Astrocyte (in vitro differentiated cells and primary cell): ENCODE measurements around the gene TULP4. TPM values are rescaled to one million over a fixed set of nuclear protein-coding genes. Genes with fewer than 3 reads are reported as not detected.

Source experiments
- DNase-seq: peaks from one replicate; pipeline ENCODE4 v3.0.0-alpha.2; 2010; ENCODE audit warnings: low read depth
- FAIRE-seq: peaks from 2 replicates; lab custom pipeline; 2011; peaks lifted over from hg19 to GRCh38; lab: Jason Lieb, UNC
- H2AFZ ChIP-seq: 2 replicates; pipeline ENCODE4 v1.6.0; 2012; ENCODE audit warnings: low read depth, low read length, inconsistent platforms
- H3K27ac ChIP-seq: 2 replicates; pipeline ENCODE4 v1.5.1; 2011; ENCODE audit warnings: low read depth, low read length, inconsistent platforms
- H3K27me3 ChIP-seq: 2 replicates; pipeline ENCODE4 v1.6.0; 2011; ENCODE audit warnings: low read length, inconsistent platforms; ENCODE audit not compliant: insufficient read depth
- H3K36me3 ChIP-seq: 2 replicates; pipeline ENCODE4 v1.5.1; 2011; ENCODE audit warnings: low read length, inconsistent platforms; ENCODE audit not compliant: insufficient read depth
- H3K4me1 ChIP-seq: 2 replicates; pipeline ENCODE4 v1.5.1; 2011; ENCODE audit warnings: low read length, inconsistent platforms; ENCODE audit not compliant: insufficient read depth
- H3K4me2 ChIP-seq: 2 replicates; pipeline ENCODE4 v1.6.0; 2012; ENCODE audit warnings: low read length, inconsistent platforms
- H3K4me3 ChIP-seq: 2 replicates; pipeline ENCODE4 v1.5.1; 2011; ENCODE audit warnings: low read depth, mild to moderate bottlenecking, low read length, inconsistent platforms; ENCODE audit not compliant: insufficient read depth
- H3K79me2 ChIP-seq: 2 replicates; pipeline ENCODE4 v1.6.0; 2012; ENCODE audit warnings: mild to moderate bottlenecking, low read length, inconsistent platforms; ENCODE audit not compliant: insufficient read depth
- H3K9ac ChIP-seq: 2 replicates; pipeline ENCODE4 v1.6.0; 2012; ENCODE audit warnings: mild to moderate bottlenecking, low read length, inconsistent platforms
- H3K9me3 ChIP-seq: 2 replicates; pipeline ENCODE4 v1.5.1; 2012; ENCODE audit warnings: low read depth, mild to moderate bottlenecking, low read length, inconsistent platforms; ENCODE audit not compliant: insufficient read depth
- H4K20me1 ChIP-seq: 2 replicates; pipeline ENCODE4 v1.6.0; 2012; ENCODE audit warnings: low read length, inconsistent platforms; ENCODE audit not compliant: insufficient read depth
- H3K27ac Mint-ChIP-seq: one replicate; pipeline ENCODE4 v1.8.0; 2021; ENCODE audit warnings: mild to moderate bottlenecking, mixed read lengths; ENCODE audit not compliant: unreplicated experiment
- H3K27me3 Mint-ChIP-seq: one replicate; pipeline ENCODE4 v1.8.0; 2021; ENCODE audit warnings: low read depth, mixed read lengths; ENCODE audit not compliant: unreplicated experiment
- H3K36me3 Mint-ChIP-seq: one replicate; pipeline ENCODE4 v1.8.0; 2021; ENCODE audit warnings: low read depth, mixed read lengths; ENCODE audit not compliant: unreplicated experiment
- H3K4me1 Mint-ChIP-seq: one replicate; pipeline ENCODE4 v1.8.0; 2021; ENCODE audit warnings: low read depth, mixed read lengths; ENCODE audit not compliant: unreplicated experiment
- H3K4me3 Mint-ChIP-seq: one replicate; pipeline ENCODE4 v1.8.0; 2021; ENCODE audit warnings: mild to moderate bottlenecking, moderate library complexity, mixed read lengths; ENCODE audit not compliant: unreplicated experiment
- H3K9me3 Mint-ChIP-seq: one replicate; pipeline ENCODE4 v1.8.0; 2021; ENCODE audit warnings: mild to moderate bottlenecking, mixed read lengths; ENCODE audit not compliant: unreplicated experiment
- EZH2 ChIP-seq: IDR thresholded peaks from 2 replicates; pipeline ENCODE4 v1.6.1; 2012; ENCODE audit warnings: mild to moderate bottlenecking, low read length, inconsistent platforms; ENCODE audit not compliant: insufficient read depth
- total RNA-seq: library from RNA; stranded (reverse); gene quantifications from 2 replicates; pipeline ENCODE4 v1.2.1, GENCODE V29; 2021
- TF ChIP-seq, protein P1 (sequence below): IDR thresholded peaks from 2 replicates; pipeline ENCODE4 v1.5.1; 2011; ENCODE audit warnings: low read depth, mild to moderate bottlenecking, inconsistent platforms, low read length, moderate library complexity; ENCODE audit not compliant: insufficient read depth

TULP4 gene
- total RNA-seq, 1 donor from 2014 or later, result 91.2 TPM

DNA sequence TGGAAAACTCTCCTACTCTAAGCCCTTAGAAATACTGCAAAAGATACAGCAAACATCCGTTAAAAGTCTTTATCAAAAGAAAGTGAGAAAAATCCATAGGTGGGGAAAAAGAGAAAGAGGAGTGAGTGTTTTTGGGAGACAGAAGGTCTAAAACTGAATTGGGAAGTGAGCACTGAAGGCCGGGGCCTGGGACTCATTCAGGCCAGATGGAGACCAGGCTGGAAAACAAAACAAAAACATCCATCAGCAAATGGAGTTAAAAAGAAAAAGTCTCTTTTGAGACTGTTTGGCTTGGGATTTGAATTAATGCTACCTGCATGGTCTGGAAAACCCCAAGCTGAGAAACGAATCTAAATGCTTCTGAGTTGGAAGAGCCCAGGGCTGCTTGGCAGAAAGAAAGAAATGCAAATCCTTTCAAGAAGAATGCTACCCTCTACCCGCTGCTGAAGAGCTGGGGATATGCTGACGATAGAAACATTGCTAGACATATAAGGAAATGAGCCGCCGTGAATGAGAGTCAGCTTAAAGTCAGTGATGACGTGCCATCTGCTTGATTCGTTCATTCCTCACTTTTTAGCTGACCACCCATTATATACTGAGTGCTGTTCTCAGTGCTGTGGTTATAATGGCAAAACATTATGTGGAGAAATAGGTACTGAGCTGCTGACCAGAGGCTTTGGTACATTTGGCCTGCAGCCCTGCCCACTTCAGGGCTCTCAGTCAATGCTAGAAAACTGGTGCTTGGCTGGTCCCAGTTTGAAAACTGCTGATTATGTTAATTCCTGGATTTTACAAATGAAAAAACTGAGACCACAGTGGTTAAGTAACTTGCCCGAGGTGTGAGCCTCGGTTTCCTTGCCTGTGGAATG is 28.0 kb upstream of the TULP4 start:
- peak overlapping the region; percentile 8 for H3K4me3 Mint-ChIP-seq
- H3K36me3 Mint-ChIP-seq, result peaks cover 3% of the 10 kb centered on the region
- Histone ChIP-seq H3K9ac (peak overlapping the region; percentile 74), H3K27ac (peak overlapping the region; percentile 76), H3K27me3 (no peaks in the 10 kb centered on the region), H3K4me3 (peak overlapping the region; percentile 35), H3K79me2 (peaks cover 47% of the 10 kb centered on the region), H3K4me2 (peak overlapping the region; percentile 79), H4K20me1 (peaks cover 6% of the 10 kb centered on the region), H2AFZ (peak overlapping the region; percentile 26), H3K9me3 (no peaks in the 10 kb centered on the region), H3K4me1 (peaks cover 34% of the 10 kb centered on the region), H3K36me3 (no peaks in the 10 kb centered on the region)
- peak overlapping the region; percentile 95 for H3K27ac Mint-ChIP-seq
- H3K27me3 Mint-ChIP-seq, result no peaks in the 10 kb centered on the region
- peaks cover 38% of the 10 kb centered on the region for H3K4me1 Mint-ChIP-seq
- DNase-seq (peak; percentile 96), FAIRE-seq (peak; percentile 47)
- no peak for TF ChIP-seq EZH2
- TF ChIP-seq, protein P1, sequence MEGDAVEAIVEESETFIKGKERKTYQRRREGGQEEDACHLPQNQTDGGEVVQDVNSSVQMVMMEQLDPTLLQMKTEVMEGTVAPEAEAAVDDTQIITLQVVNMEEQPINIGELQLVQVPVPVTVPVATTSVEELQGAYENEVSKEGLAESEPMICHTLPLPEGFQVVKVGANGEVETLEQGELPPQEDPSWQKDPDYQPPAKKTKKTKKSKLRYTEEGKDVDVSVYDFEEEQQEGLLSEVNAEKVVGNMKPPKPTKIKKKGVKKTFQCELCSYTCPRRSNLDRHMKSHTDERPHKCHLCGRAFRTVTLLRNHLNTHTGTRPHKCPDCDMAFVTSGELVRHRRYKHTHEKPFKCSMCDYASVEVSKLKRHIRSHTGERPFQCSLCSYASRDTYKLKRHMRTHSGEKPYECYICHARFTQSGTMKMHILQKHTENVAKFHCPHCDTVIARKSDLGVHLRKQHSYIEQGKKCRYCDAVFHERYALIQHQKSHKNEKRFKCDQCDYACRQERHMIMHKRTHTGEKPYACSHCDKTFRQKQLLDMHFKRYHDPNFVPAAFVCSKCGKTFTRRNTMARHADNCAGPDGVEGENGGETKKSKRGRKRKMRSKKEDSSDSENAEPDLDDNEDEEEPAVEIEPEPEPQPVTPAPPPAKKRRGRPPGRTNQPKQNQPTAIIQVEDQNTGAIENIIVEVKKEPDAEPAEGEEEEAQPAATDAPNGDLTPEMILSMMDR, result no peak
- H3K9me3 Mint-ChIP-seq, result no peaks in the 10 kb centered on the region

- Histone ChIP-seq H3K27me3 (no peaks in the 10 kb centered on the region), H3K9me3 (no peaks in the 10 kb centered on the region), H3K4me3 (peak overlapping the region; percentile 35), H3K4me2 (peak overlapping the region; percentile 79), H2AFZ (peak overlapping the region; percentile 6), H3K27ac (peak overlapping the region; percentile 76), H3K9ac (peak overlapping the region; percentile 74), H3K4me1 (peaks cover 34% of the 10 kb centered on the region), H3K36me3 (no peaks in the 10 kb centered on the region), H3K79me2 (peaks cover 48% of the 10 kb centered on the region), H4K20me1 (peaks cover 3% of the 10 kb centered on the region)
- no peak for TF ChIP-seq EZH2
- TF ChIP-seq, protein P1, result no peak
- Mint-ChIP-seq H3K4me1 (peaks cover 38% of the 10 kb centered on the region), H3K36me3 (peaks cover 5% of the 10 kb centered on the region), H3K9me3 (no peaks in the 10 kb centered on the region), H3K4me3 (no peak overlapping the region), H3K27me3 (no peaks in the 10 kb centered on the region), H3K27ac (peak overlapping the region; percentile 95)
- FAIRE-seq (no peak), DNase-seq (peak; percentile 64)
Measured at GRCh38 chr6:158284876-158285655, 27.2 kb upstream of the TULP4 start.
